Sigmoid colon (tissue), 4 donors: ENCODE data around the gene RIN1.

Experiments
- CTCF ChIP-seq, 4 experiments: fragments of 450-650 bp in 3 of 4; fragments of 200-600 bp in 1 of 4; IDR thresholded peaks; one replicate each; pipeline ENCODE4 v1.5.1; 2016 to 2019; ENCODE audit warnings: antibody characterized with exemption in 4 of 4, mild to moderate bottlenecking in 3 of 4, moderate library complexity in 2 of 4
- POLR2A ChIP-seq, 2 donors: fragments of 450-650 bp; IDR thresholded peaks; one replicate each; pipeline ENCODE4 v1.6.1; 2016; ENCODE audit warnings: antibody characterized with exemption in 2 of 2, mild to moderate bottlenecking in 2 of 2, moderate library complexity in 2 of 2
- POLR2AphosphoS5 ChIP-seq, 4 donors: sonication (generic); formaldehyde crosslinking; IDR thresholded peaks; one replicate each; pipeline ENCODE4 v1.6.1; 2017; ENCODE audit warnings: antibody characterized with exemption in 4 of 4

- no peak for TF ChIP-seq POLR2AphosphoS5 (IDR thresholded peaks at IDR 0.05)
- TF ChIP-seq POLR2A (IDR thresholded peaks at IDR 0.05), result no peak
- no peak for TF ChIP-seq CTCF (IDR thresholded peaks at IDR 0.05)
Observed at GRCh38 chr11:66328031-66328301, 8.3 kb downstream of the RIN1 start.
